ENCODE results near the gene ARHGEF4.

ARHGEF4 gene

GRCh38 chr2:130836501-130837174, at the start of gene ARHGEF4:
Gene ARHGEF4 (plus strand): TSS chr2:130836914. CDS start chr2:130836954, 40 bp downstream.
- no peak for FAIRE-seq
- TF ChIP-seq, protein P1, sequence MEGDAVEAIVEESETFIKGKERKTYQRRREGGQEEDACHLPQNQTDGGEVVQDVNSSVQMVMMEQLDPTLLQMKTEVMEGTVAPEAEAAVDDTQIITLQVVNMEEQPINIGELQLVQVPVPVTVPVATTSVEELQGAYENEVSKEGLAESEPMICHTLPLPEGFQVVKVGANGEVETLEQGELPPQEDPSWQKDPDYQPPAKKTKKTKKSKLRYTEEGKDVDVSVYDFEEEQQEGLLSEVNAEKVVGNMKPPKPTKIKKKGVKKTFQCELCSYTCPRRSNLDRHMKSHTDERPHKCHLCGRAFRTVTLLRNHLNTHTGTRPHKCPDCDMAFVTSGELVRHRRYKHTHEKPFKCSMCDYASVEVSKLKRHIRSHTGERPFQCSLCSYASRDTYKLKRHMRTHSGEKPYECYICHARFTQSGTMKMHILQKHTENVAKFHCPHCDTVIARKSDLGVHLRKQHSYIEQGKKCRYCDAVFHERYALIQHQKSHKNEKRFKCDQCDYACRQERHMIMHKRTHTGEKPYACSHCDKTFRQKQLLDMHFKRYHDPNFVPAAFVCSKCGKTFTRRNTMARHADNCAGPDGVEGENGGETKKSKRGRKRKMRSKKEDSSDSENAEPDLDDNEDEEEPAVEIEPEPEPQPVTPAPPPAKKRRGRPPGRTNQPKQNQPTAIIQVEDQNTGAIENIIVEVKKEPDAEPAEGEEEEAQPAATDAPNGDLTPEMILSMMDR (IDR thresholded peaks at IDR 0.05; ENCODE audit: insufficient read depth, missing control alignments) = no peak
- peak; percentile 46 for DNase-seq (ENCODE audit: insufficient read length, low spot score)

DNA sequence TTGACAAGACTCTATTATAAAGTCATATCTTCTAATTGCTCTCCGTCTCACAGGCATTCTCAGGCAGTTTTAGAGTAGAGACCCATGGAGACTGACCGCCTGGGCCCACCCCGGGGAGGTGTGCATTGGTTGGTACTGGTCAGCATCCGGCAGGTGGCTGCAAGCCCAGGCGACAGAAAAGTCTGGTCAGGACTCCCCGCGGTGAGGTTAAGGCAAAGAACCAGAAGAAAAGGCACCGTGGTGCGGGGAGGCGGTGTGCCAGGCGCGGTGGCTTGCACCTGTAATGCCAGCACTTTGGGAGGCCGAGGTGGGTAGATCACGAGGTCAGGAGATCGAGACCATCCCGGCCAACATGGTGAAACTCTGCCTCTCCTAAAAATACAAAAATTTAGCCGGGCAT, 48.9 kb upstream of the ARHGEF4 start:
- TF ChIP-seq, protein P1 (IDR thresholded peaks at IDR 0.05; ENCODE audit: insufficient read depth, missing control alignments) = no peak
- FAIRE-seq (no peak), DNase-seq (ENCODE audit: insufficient read length, low spot score) (no peak)

GRCh38 chr2:130790312-130790711, 46.4 kb upstream of the ARHGEF4 start:
- FAIRE-seq (no peak), DNase-seq (ENCODE audit: insufficient read length, low spot score) (no peak)
- TF ChIP-seq, protein P1 (IDR thresholded peaks at IDR 0.05; ENCODE audit: insufficient read depth, missing control alignments) = no peak

- no peak for DNase-seq (ENCODE audit: insufficient read length, low spot score)
- TF ChIP-seq, protein P1 (IDR thresholded peaks at IDR 0.05; ENCODE audit: insufficient read depth, missing control alignments) = no peak
- FAIRE-seq = no peak
These were observed 45.7 kb upstream of the ARHGEF4 start for GRCh38 chr2:130790804-130791616.

DNA sequence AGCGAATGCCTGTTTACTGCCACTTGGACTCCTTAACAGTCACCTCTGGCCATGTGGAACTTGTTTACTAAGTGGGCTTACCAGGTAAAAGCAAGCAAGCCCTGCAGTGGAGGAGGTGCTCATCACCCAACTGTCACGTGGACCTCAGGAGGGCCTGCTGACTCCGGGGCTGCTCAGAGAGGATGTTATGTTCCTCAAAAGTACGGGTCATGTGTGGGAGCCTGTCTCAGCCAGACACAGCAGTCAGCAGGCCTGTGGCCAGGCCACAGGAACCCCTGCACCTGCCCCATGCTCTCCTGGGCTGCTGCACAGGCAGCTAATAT, 45.1 kb upstream of the ARHGEF4 start:
- TF ChIP-seq, protein P1 (IDR thresholded peaks at IDR 0.05; ENCODE audit: insufficient read depth, missing control alignments) = no peak
- no peak for DNase-seq (ENCODE audit: insufficient read length, low spot score)
- no peak for FAIRE-seq

DNA sequence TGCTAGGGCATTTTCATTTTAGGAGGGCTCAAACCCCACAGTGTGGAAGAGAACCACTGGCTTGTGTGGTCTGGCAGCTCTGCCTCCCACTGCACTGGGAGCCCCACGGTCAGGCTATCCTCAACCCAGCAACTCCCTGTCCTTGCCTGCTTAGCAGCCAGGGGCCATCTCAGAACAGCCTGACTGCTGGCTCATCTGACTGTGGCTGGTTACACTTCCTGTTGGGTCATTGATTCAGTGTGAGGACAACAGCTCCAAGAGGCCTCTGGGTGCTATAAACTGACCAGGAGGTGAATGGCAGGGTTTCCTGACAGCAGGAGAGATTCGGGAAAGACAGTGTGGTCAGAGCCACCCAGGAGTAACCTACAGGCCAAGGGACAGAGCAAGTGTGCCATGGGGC, 41.3 kb upstream of the ARHGEF4 start:
- FAIRE-seq (no peak), DNase-seq (ENCODE audit: insufficient read length, low spot score) (no peak)
- TF ChIP-seq, protein P1 (IDR thresholded peaks at IDR 0.05; ENCODE audit: insufficient read depth, missing control alignments) = no peak

- FAIRE-seq (no peak), DNase-seq (ENCODE audit: insufficient read length, low spot score) (no peak)
- TF ChIP-seq, protein P1 (IDR thresholded peaks at IDR 0.05; ENCODE audit: insufficient read depth, missing control alignments) = no peak
These were observed 40.4 kb upstream of the ARHGEF4 start for GRCh38 chr2:130796290-130796689.
